ENCODE measurements around the gene CTDSPL.

Gene CTDSPL

GRCh38 chr3:38001456-38002081 is 139.9 kb downstream of the CTDSPL start:
- DNase-seq (ENCODE audit: low read depth, low spot score), result no peak

- DNase-seq (ENCODE audit: low read depth, low spot score), result no peak
These were observed 140.7 kb downstream of the CTDSPL start for GRCh38 chr3:38002291-38002876.

- no peak for DNase-seq (ENCODE audit: low read depth, low spot score)
These were observed 141.3 kb downstream of the CTDSPL start for GRCh38 chr3:38002940-38003339.

- no peak for DNase-seq (ENCODE audit: low read depth, low spot score)
These were observed 141.7 kb downstream of the CTDSPL start for GRCh38 chr3:38003371-38003816.

GRCh38 chr3:38003817-38004414 is 142.2 kb downstream of the CTDSPL start:
- no peak for DNase-seq (ENCODE audit: low read depth, low spot score)

GRCh38 chr3:38004415-38005075 is 142.9 kb downstream of the CTDSPL start:
- no peak for DNase-seq (ENCODE audit: low read depth, low spot score)

GRCh38 chr3:38005076-38006020 is 143.7 kb downstream of the CTDSPL start:
- no peak for DNase-seq (ENCODE audit: low read depth, low spot score)

GRCh38 chr3:38006031-38006430 is 144.4 kb downstream of the CTDSPL start:
- no peak for DNase-seq (ENCODE audit: low read depth, low spot score)

GRCh38 chr3:38006445-38006995 is 144.8 kb downstream of the CTDSPL start:
- no peak for DNase-seq (ENCODE audit: low read depth, low spot score)

- DNase-seq (ENCODE audit: low read depth, low spot score), result no peak
These were observed 146.0 kb downstream of the CTDSPL start for GRCh38 chr3:38007754-38008090.

- no peak for DNase-seq (ENCODE audit: low read depth, low spot score)
These were observed 146.6 kb downstream of the CTDSPL start for GRCh38 chr3:38008191-38008701.

GRCh38 chr3:38008971-38009580 is 147.4 kb downstream of the CTDSPL start:
- no peak for DNase-seq (ENCODE audit: low read depth, low spot score)

GRCh38 chr3:38009807-38010591 is 148.3 kb downstream of the CTDSPL start:
- DNase-seq (ENCODE audit: low read depth, low spot score), result no peak

- DNase-seq (ENCODE audit: low read depth, low spot score), result no peak
These were observed 149.4 kb downstream of the CTDSPL start for GRCh38 chr3:38011111-38011510.

GRCh38 chr3:38015485-38015884 is 153.8 kb downstream of the CTDSPL start:
- no peak for DNase-seq (ENCODE audit: low read depth, low spot score)

GRCh38 chr3:38015984-38016383 is 154.3 kb downstream of the CTDSPL start:
- no peak for DNase-seq (ENCODE audit: low read depth, low spot score)

- no peak for DNase-seq (ENCODE audit: low read depth, low spot score)
These were observed 154.7 kb downstream of the CTDSPL start for GRCh38 chr3:38016410-38016809.

GRCh38 chr3:38016847-38017444 is 155.3 kb downstream of the CTDSPL start:
- DNase-seq (ENCODE audit: low read depth, low spot score), result no peak

Data from activated naive CD8-positive, alpha-beta T cell treated with anti-CD3 and anti-CD28 coated beads, Interleukin-2, amount 50 U/mL, for 16 hours (primary cell).